SK-N-SH treated with all-trans-retinoic acid at 6 μM for 48 hours (cell line): ENCODE results near the gene TIAM1.

ENCODE experiments used
- ATAC-seq: fragments of 200-7000 bp; cut with Tn5 transposase; 3 replicates; pipeline ENCODE4 v1.9.1; 2020; ENCODE audit warnings: mild to moderate bottlenecking, moderate library complexity
- ARNTL ChIP-seq: fragments of 450-650 bp; formaldehyde crosslinking; IDR thresholded peaks from 2 replicates; pipeline ENCODE4 v1.5.0; 2020; ENCODE audit warnings: low read depth, mild to moderate bottlenecking, moderate library complexity, borderline replicate concordance
- BACH2 ChIP-seq: fragments of 250-450 bp; sonication (Bioruptor Pico); IDR thresholded peaks from 2 replicates; pipeline ENCODE4 v1.9.0; 2021; ENCODE audit warnings: mild to moderate bottlenecking, borderline replicate concordance
- CREB5 ChIP-seq: fragments of 250-450 bp; sonication (Bioruptor Pico); IDR thresholded peaks from 2 replicates; pipeline ENCODE4 v1.5.1; 2020; ENCODE audit warnings: low read depth, mild to moderate bottlenecking, moderate library complexity
- CSDC2 ChIP-seq: fragments of 250-450 bp; sonication (Bioruptor Pico); IDR thresholded peaks from 2 replicates; pipeline ENCODE4 v1.5.0; 2020; ENCODE audit warnings: mild to moderate bottlenecking, moderate library complexity
- CSRNP3 ChIP-seq: fragments of 250-450 bp; sonication (Bioruptor Pico); IDR thresholded peaks from 2 replicates; pipeline ENCODE4 v1.5.1; 2021; ENCODE audit warnings: mild to moderate bottlenecking, moderate library complexity
- ESRRG ChIP-seq: fragments of 250-450 bp; sonication (Bioruptor Pico); IDR thresholded peaks from 2 replicates; pipeline ENCODE4 v1.6.1; 2021; ENCODE audit warnings: mild to moderate bottlenecking
- GLIS3 ChIP-seq: fragments of 250-450 bp; sonication (Bioruptor Pico); IDR thresholded peaks from 2 replicates; pipeline ENCODE4 v1.5.0; 2020; ENCODE audit warnings: mild to moderate bottlenecking, moderate library complexity
- ISL1 ChIP-seq: fragments of 250-450 bp; sonication (Bioruptor Pico); IDR thresholded peaks from 2 replicates; pipeline ENCODE4 v2.1.2; 2022; ENCODE audit warnings: mild to moderate bottlenecking, moderate library complexity
- OSR1 ChIP-seq: fragments of 250-450 bp; sonication (Bioruptor Pico); IDR thresholded peaks from 2 replicates; pipeline ENCODE4 v1.8.0; 2022; ENCODE audit warnings: moderate library complexity, mild to moderate bottlenecking, inconsistent platforms
- POU6F1 ChIP-seq: fragments of 250-450 bp; sonication (Bioruptor Pico); IDR thresholded peaks from 2 replicates; pipeline ENCODE4 v1.8.0; 2021; ENCODE audit warnings: low read depth, mild to moderate bottlenecking, moderate library complexity, borderline replicate concordance
- RARB ChIP-seq: fragments of 250-450 bp; sonication (Bioruptor Pico); IDR thresholded peaks from 2 replicates; pipeline ENCODE4 v1.8.0; 2021; ENCODE audit warnings: mild to moderate bottlenecking, moderate library complexity
- SNAI2 ChIP-seq: fragments of 250-450 bp; sonication (Bioruptor Pico); IDR thresholded peaks from 2 replicates; pipeline ENCODE4 v1.5.0; 2020; ENCODE audit warnings: mild to moderate bottlenecking, moderate library complexity
- TCF4 ChIP-seq: fragments of 250-450 bp; sonication (Bioruptor Pico); IDR thresholded peaks from 2 replicates; pipeline ENCODE4 v1.8.0; 2021; ENCODE audit warnings: mild to moderate bottlenecking, moderate library complexity, borderline replicate concordance
- TOX ChIP-seq: fragments of 250-450 bp; sonication (Bioruptor Pico); IDR thresholded peaks from 2 replicates; pipeline ENCODE4 v1.8.0; 2021; ENCODE audit warnings: mild to moderate bottlenecking, moderate library complexity, borderline replicate concordance
- TSHZ2 ChIP-seq: fragments of 250-450 bp; sonication (Bioruptor Pico); IDR thresholded peaks from 2 replicates; pipeline ENCODE4 v1.5.0; 2020; ENCODE audit warnings: mild to moderate bottlenecking, moderate library complexity
- ZC3H10 ChIP-seq: fragments of 250-450 bp; sonication (Bioruptor Pico); IDR thresholded peaks from 2 replicates; pipeline ENCODE4 v1.5.1; 2021; ENCODE audit warnings: mild to moderate bottlenecking, moderate library complexity
- ZFP3 ChIP-seq: fragments of 250-450 bp; sonication (Bioruptor Pico); IDR thresholded peaks from 2 replicates; pipeline ENCODE4 v1.5.0; 2020; ENCODE audit warnings: mild to moderate bottlenecking, moderate library complexity
- ZFP30 ChIP-seq: fragments of 450-650 bp; formaldehyde crosslinking; IDR thresholded peaks from 2 replicates; pipeline ENCODE4 v1.5.0; 2022; ENCODE audit warnings: mild to moderate bottlenecking, moderate library complexity
- ZNF565 ChIP-seq: fragments of 450-650 bp; formaldehyde crosslinking; conservative IDR thresholded peaks from 2 replicates; pipeline ENCODE4 v1.5.0; 2020; ENCODE audit warnings: low read depth, mild to moderate bottlenecking, moderate library complexity
- ZNF70 ChIP-seq: fragments of 450-650 bp; formaldehyde crosslinking; IDR thresholded peaks from 2 replicates; pipeline ENCODE4 v1.5.0; 2020; ENCODE audit warnings: mild to moderate bottlenecking, moderate library complexity

The TIAM1 gene

GRCh38 chr21:31257265-31257664 is 86.8 kb downstream of the TIAM1 start:
- TF ChIP-seq CSDC2 (CRISPR knock-in tag) (no peak), ESRRG (CRISPR knock-in tag) (no peak), POU6F1 (CRISPR knock-in tag) (no peak), ZNF70 (CRISPR knock-in tag) (no peak), OSR1 (CRISPR knock-in tag) (no peak), ZC3H10 (no peak), TOX (CRISPR knock-in tag) (no peak), CSRNP3 (no peak), ZFP3 (CRISPR knock-in tag) (no peak), GLIS3 (CRISPR knock-in tag) (no peak), TCF4 (CRISPR knock-in tag) (no peak), ISL1 (CRISPR knock-in tag) (no peak), ARNTL (no peak), ZFP30 (CRISPR knock-in tag) (no peak), SNAI2 (no peak), RARB (CRISPR knock-in tag) (no peak), CREB5 (CRISPR knock-in tag) (no peak), TSHZ2 (CRISPR knock-in tag) (no peak), ZNF565 (CRISPR knock-in tag) (no peak)
- ATAC-seq, result no peak

GRCh38 chr21:31255896-31256295 is 88.2 kb downstream of the TIAM1 start:
- ATAC-seq, result no peak
- TF ChIP-seq BACH2 (CRISPR knock-in tag) (no peak), ZFP3 (CRISPR knock-in tag) (no peak), CSRNP3 (no peak), TSHZ2 (CRISPR knock-in tag) (no peak), ZNF70 (CRISPR knock-in tag) (no peak), ZFP30 (CRISPR knock-in tag) (no peak), SNAI2 (no peak), ARNTL (no peak), ESRRG (CRISPR knock-in tag) (no peak), CREB5 (CRISPR knock-in tag) (no peak), RARB (CRISPR knock-in tag) (no peak), TCF4 (CRISPR knock-in tag) (no peak), POU6F1 (CRISPR knock-in tag) (no peak)
- TF ChIP-seq, all 23 proteins: peak for 0
